SJSA1 (cell line): ENCODE measurements around the gene AK1. TPM values are rescaled to one million over a fixed set of nuclear protein-coding genes. Genes with fewer than 3 reads are reported as not detected.
A peak's percentile ranks its signal among the peaks of the same experiment; 100 is the strongest.

Source experiments
- DNase-seq, 2 experiments: peaks; one replicate each; pipeline ENCODE4 v3.0.0-alpha.2; 2015 to 2020; ENCODE audit warnings: low spot score in 2 of 2, low read depth in 1 of 2
- H3K27ac ChIP-seq: fragments of 250-450 bp; sonication (Bioruptor Pico); 2 replicates; pipeline ENCODE4 v1.5.1; 2020; ENCODE audit warnings: mild to moderate bottlenecking, moderate library complexity
- H3K27me3 ChIP-seq: fragments of 250-450 bp; sonication (Bioruptor Pico); replicated peaks from 2 replicates; pipeline ENCODE4 v1.5.1; 2020; ENCODE audit warnings: mild to moderate bottlenecking, moderate library complexity
- H3K36me3 ChIP-seq: fragments of 250-450 bp; sonication (Bioruptor Pico); 2 replicates; pipeline ENCODE4 v1.5.1; 2020; ENCODE audit warnings: mild to moderate bottlenecking
- H3K4me1 ChIP-seq: fragments of 250-450 bp; sonication (Bioruptor Pico); replicated peaks from 2 replicates; pipeline ENCODE4 v1.6.1; 2021; ENCODE audit warnings: mild to moderate bottlenecking
- H3K4me3 ChIP-seq: fragments of 250-450 bp; sonication (Bioruptor Pico); 2 replicates; pipeline ENCODE4 v1.5.1; 2020; ENCODE audit warnings: mild to moderate bottlenecking
- H3K9me3 ChIP-seq: fragments of 250-450 bp; sonication (Bioruptor Pico); replicated peaks from 2 replicates; pipeline ENCODE4 v1.5.1; 2020; ENCODE audit warnings: mild to moderate bottlenecking
- total RNA-seq: library from RNA; depleted of rRNA; stranded (reverse); fragments of >200 nt; shearing (Covaris generic); gene quantifications from 2 replicates; pipeline ENCODE4 v1.2.3, GENCODE V29; 2014; rRNA removed

Gene AK1, protein sequence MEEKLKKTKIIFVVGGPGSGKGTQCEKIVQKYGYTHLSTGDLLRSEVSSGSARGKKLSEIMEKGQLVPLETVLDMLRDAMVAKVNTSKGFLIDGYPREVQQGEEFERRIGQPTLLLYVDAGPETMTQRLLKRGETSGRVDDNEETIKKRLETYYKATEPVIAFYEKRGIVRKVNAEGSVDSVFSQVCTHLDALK
- total RNA-seq = 32.6 and 32.7 TPM in 2 replicates

DNA sequence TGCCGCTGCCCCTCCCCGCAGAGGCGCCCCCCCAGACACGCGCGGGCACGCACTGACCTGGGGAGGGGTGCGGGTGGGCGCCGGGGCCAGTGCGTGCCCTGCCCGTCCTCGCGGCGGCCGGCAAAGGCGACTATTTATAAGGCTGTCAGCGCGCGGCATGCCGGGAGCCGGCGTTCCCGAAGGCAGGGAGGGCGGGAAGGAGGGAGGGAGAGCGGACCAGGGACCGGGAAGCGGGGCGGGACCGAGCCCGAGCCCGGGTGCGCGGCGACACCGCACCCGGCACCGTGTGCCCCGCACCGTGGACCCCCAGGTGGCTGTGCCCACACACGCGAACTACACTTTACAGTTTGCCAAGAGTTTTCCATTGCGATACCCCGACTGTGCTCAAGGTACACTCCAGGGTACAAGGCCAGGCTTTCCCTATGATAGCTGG, at the start of gene AK1:
Gene AK1, minus strand, starts transcription at position 110 of the 433 bp plus-strand sequence. CDS start 3,058 bp downstream, outside the sequence.
- no peaks in the 10 kb centered on the region for H3K27me3 ChIP-seq
- DNase-seq = peak; percentile 26 to 75
- no peaks in the 10 kb centered on the region for H3K9me3 ChIP-seq
- H3K36me3 ChIP-seq = 0 out of 2 replicates have a peak, but pooled peaks cover 3% of the 10 kb centered on the region
- peak within 1 kb of the TSS; percentile 26 for H3K27ac ChIP-seq
- H3K4me1 ChIP-seq = peaks cover 15% of the 10 kb centered on the region
- H3K4me3 ChIP-seq = peak within 1 kb of the TSS; percentile 39

DNA sequence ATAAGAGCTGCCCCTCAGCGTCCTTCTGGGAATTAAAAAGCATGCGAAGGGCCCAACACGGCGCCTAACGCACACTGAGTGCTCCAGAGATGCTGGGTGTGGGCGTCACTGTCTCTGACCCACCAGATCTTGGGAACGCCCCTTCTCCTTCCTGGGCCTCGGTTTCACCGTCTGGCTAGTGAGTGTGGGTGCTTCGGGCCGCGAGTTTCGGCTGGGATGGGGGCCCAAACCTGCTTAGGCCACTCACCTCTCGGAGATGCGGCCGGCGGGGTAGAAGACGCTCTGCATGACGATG, 49.4 kb upstream of the AK1 start:
- Histone ChIP-seq H3K27ac (no peak overlapping the region), H3K4me3 (no peak overlapping the region), H3K4me1 (peaks cover 37% of the 10 kb centered on the region), H3K36me3 (no peaks in the 10 kb centered on the region), H3K27me3 (no peaks in the 10 kb centered on the region), H3K9me3 (no peaks in the 10 kb centered on the region)
- DNase-seq = no peak

DNA sequence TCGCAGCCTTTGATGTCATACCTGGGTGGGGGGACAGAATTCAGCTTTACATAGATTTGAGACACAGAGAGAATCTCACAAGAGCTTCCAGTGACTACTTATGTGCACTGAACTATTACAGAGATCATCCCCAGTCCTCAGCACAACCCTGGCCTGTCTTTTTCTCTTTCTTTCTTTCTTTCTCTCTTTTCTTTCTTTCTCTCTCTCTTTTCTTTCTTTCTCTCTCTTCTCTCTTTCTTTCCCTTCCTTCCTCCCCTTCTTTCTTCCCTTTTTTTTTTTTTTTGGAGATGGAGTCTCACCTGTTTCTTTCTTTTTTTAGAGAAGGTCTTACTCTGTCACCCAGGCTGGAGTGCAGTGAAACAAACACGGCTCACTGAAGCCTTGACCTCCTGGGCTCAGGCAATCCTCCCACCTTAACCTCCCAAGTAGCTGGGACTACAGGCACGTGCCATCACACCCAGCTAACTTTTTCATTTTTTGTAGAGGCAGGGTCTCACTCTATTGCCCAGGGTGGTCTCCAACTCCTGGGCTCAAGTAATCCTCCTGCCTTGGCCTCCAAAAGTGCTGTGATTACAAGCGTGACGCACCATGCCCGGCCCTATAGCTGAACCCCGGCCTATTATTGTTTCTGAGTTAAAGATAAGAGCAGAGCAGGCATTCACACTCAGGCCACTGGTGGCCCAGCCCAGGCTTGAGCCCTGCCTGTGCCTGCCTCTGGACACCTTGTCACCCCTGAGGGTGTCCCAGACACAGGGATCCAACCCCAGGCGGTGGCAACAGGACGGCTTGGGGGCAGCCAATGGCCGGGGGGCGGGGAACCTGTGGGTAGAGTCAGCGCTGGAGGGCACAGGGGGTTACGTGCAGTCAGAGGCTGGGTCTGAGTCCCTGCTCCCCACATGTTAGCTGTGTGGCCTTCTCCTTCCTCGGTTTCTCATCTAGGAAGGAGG, 48.8 kb upstream of the AK1 start:
- no peak overlapping the region for H3K27ac ChIP-seq
- no peak for DNase-seq
- no peaks in the 10 kb centered on the region for H3K36me3 ChIP-seq
- H3K4me3 ChIP-seq = no peak overlapping the region
- no peaks in the 10 kb centered on the region for H3K27me3 ChIP-seq
- H3K4me1 ChIP-seq = peaks cover 37% of the 10 kb centered on the region
- no peaks in the 10 kb centered on the region for H3K9me3 ChIP-seq

DNA sequence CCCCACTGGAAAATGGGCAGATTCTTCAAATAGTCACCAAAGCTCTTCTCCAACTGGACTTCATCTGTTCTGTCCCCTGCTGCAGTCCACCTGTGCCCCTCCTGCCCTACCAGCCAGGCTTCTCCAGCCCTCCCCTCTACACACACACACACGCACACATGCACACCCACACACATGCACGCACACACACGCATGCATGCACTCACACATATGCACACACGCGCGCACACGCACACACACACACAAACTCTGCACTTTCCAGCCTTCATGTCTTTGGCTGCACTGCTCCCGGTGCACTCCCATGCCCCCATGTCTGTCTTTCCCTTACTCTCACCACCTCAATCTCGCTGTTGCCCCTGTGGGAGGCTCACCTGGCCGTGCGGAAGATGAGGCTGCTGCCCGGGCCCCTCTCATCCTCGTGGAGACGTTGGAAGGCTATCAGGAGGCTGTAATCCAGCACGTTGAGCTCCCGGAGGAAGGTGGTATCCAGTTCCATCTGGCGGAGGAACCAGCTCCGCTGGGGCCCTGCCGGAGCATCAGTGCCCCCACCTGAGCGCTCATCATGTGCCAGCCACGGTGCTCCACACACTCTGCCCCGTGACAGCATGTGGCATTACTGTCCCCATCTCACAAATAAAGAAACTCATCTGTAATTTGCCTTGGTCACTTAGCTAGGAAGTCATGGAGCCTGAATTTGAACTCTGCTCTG, 47.4 kb upstream of the AK1 start:
- DNase-seq = no peak
- Histone ChIP-seq H3K27me3 (no peaks in the 10 kb centered on the region), H3K9me3 (no peaks in the 10 kb centered on the region), H3K4me3 (no peak overlapping the region), H3K36me3 (no peaks in the 10 kb centered on the region), H3K27ac (no peak overlapping the region), H3K4me1 (peaks cover 33% of the 10 kb centered on the region)

DNA sequence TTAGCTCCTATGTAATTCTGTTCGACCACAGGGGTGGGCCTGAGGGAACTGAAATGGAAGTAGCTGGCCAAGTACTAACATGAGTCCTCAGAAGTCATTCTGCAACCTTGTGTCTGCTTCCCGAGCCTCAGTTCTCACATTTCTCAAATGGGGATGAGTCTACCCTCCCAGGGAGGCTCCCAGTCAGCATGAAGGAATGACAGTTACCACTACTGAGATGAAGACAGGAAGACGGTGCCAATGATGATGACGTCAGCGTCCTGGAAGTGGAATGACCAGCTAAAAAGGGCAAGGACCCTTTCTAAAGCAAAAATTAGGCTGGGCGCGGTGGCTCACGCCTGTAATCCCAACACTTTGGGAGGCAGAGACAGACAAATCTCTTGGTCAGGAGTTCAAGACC, 46.3 kb upstream of the AK1 start:
- H3K4me3 ChIP-seq = no peak overlapping the region
- no peaks in the 10 kb centered on the region for H3K27me3 ChIP-seq
- peaks cover 37% of the 10 kb centered on the region for H3K4me1 ChIP-seq
- no peaks in the 10 kb centered on the region for H3K36me3 ChIP-seq
- H3K27ac ChIP-seq = peak overlapping the region; percentile 60
- DNase-seq = peak; percentile 64 to 83
- H3K9me3 ChIP-seq = no peaks in the 10 kb centered on the region

DNA sequence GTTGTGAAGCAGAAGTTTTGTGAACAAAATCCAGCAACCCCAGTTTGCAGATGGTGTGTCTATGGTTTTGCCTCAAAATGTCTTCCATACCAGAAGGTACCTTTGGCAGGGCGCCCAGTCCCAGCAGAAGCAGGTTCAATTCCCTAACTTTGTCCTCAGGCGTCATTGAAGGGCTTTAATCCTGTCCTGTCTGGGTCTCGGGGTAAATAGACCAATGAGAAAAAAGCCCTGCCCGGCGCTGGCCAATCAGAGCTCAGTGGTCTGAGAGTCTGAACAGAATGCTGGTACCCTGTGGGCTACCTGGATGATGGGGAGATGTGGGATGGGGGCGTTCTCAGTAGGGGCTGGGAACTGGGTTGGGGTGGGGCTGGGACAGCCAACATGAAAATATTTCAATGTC, 45.6 kb upstream of the AK1 start:
- no peaks in the 10 kb centered on the region for H3K27me3 ChIP-seq
- no peak overlapping the region for H3K4me3 ChIP-seq
- peak overlapping the region; percentile 39 for H3K27ac ChIP-seq
- H3K9me3 ChIP-seq = no peaks in the 10 kb centered on the region
- no peaks in the 10 kb centered on the region for H3K36me3 ChIP-seq
- peaks cover 44% of the 10 kb centered on the region for H3K4me1 ChIP-seq
- no peak for DNase-seq

DNA sequence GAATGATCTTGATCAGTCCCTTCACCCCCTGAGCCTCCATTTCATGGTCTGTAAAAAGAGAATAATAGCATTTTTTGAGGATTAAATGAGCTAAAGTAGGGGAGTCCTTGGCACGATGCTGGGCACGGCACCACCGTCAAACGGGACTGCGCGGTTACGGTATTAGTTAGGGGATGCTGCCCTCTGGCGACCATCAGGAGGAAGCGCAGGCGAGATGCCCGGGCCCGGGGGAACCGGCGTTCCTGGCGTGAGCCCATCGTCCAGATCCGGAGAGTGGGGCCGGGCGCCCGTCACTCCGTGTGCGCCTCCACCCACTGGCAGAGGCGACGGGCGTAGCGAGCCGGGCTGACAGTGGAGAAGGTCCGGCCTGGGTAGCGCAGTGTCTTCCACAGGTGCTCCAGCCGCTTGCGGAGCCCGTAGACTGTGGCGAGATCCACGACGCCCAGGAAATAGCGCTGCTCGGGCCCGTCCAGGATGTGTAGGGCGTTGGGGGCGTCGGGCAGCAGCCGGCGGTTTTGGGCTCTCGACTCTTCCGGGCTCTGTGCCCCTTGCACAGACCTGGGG, 44.2 kb upstream of the AK1 start:
- no peak for DNase-seq
- Histone ChIP-seq H3K9me3 (no peaks in the 10 kb centered on the region), H3K27me3 (no peaks in the 10 kb centered on the region), H3K36me3 (no peaks in the 10 kb centered on the region), H3K4me1 (peaks cover 55% of the 10 kb centered on the region), H3K4me3 (no peak overlapping the region), H3K27ac (no peak overlapping the region)

DNA sequence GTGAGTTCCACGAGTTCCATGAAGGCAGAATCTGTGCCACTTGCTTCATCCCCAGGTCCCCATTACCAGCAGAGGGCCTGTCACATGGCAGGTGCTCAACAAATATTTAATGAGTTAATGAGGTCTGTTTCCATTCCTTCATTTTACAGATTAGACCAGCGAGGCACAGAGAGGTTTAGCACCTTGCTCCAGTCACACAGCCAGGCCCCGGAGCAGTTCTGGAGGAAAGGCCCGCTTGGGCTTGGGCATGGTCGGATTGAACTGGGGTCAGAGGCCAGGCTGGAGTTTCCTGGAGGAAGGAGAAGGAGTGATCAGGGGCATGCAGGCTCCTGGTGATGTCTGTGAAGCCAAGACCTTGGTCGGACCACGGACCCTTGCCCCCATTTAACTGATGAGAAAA, 43.3 kb upstream of the AK1 start:
- no peaks in the 10 kb centered on the region for H3K27me3 ChIP-seq
- no peak overlapping the region for H3K4me3 ChIP-seq
- no peak overlapping the region for H3K27ac ChIP-seq
- no peaks in the 10 kb centered on the region for H3K9me3 ChIP-seq
- DNase-seq = no peak
- no peaks in the 10 kb centered on the region for H3K36me3 ChIP-seq
- peaks cover 64% of the 10 kb centered on the region for H3K4me1 ChIP-seq

DNA sequence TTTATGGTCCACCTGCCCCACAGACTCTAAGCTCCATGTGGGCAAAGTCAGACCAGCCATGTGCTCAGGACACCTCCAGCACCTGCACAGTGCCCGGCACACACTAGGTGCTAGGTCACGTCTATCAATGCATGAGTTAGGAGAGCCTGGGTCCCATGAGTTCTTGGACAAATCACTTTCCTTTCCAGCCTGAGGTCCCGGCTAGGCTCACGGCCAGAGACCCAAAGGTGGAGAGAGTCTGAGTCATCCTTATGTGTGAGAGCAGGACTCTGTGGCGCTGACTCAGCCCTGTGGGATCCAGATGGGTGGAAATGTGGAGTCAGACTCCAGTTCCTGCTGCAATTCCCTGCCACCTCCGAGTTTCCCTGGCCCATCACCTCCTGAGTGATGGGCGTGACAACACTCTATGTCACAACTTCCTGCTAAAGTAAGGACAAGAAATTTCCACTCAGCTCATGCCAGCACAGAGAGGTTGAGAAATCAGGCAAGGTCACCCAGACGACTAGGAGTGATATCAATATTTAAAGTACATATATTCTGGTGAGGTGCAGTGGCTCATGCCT, 41.9 kb upstream of the AK1 start:
- DNase-seq = peak; percentile 81 to 96

DNA sequence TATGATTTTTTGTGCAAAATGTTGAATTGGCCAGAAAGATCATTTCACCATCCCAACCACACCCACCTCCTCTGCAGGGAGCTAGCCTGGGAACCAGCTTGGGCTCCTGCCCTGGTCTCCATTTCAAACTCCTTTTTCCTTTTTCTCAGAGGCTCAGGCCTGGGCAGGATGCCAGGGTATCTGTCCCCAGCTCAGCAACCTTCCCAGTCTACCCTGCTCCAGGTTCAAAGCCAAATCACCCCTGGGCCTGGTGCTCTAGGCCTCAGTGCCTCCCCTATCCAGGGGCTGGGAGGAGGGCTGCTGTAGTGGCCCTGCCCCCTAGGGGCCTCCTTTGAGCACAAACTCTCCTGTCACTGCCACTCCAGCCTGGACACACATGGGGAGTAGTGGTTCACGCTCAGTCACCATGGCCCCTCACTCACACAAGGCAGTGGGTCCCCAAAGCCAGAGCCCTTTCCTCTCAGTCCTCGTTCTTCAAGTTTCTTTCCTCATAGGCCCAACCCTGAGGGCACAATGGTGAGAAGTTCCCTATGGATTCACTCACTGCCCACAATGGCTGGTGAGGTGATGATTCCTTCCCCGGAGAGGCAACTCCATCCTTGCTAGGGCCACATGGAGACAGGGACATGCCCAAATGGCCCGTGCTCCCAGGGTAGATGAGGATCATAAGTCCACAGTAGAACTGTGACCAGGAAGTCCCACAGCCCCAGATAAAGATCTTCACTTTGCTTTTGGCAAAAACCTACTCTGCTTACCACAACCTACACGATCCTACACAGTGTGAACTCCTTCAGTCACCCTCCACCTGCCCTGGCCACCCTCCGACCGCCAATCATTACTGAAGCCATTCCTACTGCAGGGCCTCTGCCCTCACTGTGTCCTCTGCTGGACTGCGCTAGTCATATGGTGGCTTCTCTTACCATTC, 41.0 kb upstream of the AK1 start:
- H3K36me3 ChIP-seq = peaks cover 5% of the 10 kb centered on the region
- H3K9me3 ChIP-seq = no peaks in the 10 kb centered on the region
- H3K27ac ChIP-seq = peak overlapping the region; percentile 29
- no peaks in the 10 kb centered on the region for H3K27me3 ChIP-seq
- peaks cover 56% of the 10 kb centered on the region for H3K4me1 ChIP-seq
- DNase-seq = no peak
- no peak overlapping the region for H3K4me3 ChIP-seq

More for the DNA sequence above, 41.9 kb upstream of the AK1 start:
- peaks cover 64% of the 10 kb centered on the region for H3K4me1 ChIP-seq
- peak overlapping the region; percentile 48 for H3K27ac ChIP-seq
- H3K9me3 ChIP-seq = no peaks in the 10 kb centered on the region
- no peaks in the 10 kb centered on the region for H3K27me3 ChIP-seq
- no peak overlapping the region for H3K4me3 ChIP-seq
- H3K36me3 ChIP-seq = no peaks in the 10 kb centered on the region

DNA sequence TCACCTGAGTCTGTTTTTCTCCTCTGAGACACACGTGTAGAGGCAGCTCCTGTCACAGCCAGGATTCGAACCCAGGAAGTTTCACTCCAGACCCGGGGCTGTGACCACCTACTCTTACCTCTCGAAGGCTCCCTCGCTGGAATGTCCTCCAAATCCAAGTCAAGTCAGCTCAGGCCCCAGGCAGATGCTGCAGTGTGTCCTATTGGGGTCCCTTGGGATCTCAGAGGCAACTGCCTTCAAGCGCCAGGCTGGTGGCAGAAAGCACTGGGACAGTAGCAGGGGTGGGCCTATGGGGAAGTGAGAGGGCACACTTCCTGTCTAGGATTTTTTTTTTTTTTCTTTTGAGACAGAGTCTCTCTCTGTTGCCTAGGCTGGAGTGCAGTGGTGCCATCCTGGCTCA, 40.1 kb upstream of the AK1 start:
- Histone ChIP-seq H3K4me3 (no peak overlapping the region), H3K36me3 (peaks cover 12% of the 10 kb centered on the region), H3K9me3 (no peaks in the 10 kb centered on the region), H3K27ac (no peak overlapping the region), H3K4me1 (peaks cover 53% of the 10 kb centered on the region), H3K27me3 (no peaks in the 10 kb centered on the region)
- DNase-seq = no peak

DNA sequence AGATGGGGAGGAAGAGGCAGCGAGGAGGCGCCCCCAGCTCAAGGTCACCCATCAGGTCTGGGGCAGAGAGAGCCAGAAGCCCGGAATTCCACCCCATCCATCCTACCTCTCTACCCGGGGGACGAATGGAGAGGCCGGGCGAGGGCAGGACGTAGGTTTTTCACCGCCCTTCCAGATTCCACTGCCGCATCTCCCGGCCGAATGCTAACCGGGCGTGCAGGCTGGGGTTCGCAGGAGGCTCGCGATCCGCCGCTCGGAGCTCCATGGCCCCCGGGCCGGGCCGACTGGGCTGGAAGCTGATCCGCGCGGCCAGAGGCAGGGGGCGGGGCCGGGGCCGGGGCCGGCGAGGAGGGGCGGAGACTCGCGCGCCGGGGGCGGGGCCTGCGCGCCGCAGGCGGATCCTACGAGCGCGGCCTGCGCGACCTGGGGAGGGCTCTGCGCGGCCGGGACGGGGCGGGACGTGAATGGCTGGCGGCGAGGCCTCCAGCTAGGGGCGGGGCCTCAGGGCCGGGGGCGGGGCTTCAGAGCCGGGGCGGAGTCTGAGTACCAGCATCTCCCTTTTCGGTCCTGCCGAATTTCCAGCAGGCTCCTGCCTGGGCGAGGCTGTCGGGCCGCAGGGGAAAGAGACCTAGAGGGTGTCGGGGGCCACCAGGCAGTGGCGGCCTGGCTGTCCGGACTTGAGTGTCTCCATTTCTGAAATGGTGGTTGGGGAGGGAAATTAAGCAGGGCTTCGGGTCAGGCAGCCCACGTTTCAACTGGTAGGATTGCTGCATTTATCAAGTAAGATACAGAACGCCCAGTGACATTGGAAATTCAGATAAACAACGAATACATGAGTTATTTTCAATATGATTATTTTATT, 39.5 kb upstream of the AK1 start, which contains the start of gene ST6GALNAC4:
Gene ST6GALNAC4, minus strand, starts transcription at position 322 of the 862 bp plus-strand sequence. CDS start 622 bp downstream, outside the sequence.
- Histone ChIP-seq H3K9me3 (no peaks in the 10 kb centered on the region), H3K27me3 (no peaks in the 10 kb centered on the region), H3K4me3 (peak within 1 kb of the TSS; percentile 53), H3K27ac (no peak within 1 kb of the TSS; the same call in 1 of the 2 replicates), H3K4me1 (peaks cover 52% of the 10 kb centered on the region), H3K36me3 (peaks cover 19% of the 10 kb centered on the region)
- peak; percentile 64 to 92 for DNase-seq
